H1 (cell line): ENCODE results near the gene PPP1R14C. TPM values are rescaled to one million over a fixed set of nuclear protein-coding genes. Genes with fewer than 3 reads are reported as not detected.

Source experiments
- BCL11A ChIP-seq, 2 experiments: IDR thresholded peaks; one replicate each; pipeline ENCODE4 v1.6.1; 2011; ENCODE audit warnings: low read depth in 2 of 2, low read length in 2 of 2, mild to moderate bottlenecking in 2 of 2
- CHD7 ChIP-seq: fragments of 300-600 bp; sonication (generic); IDR thresholded peaks from 2 replicates; pipeline ENCODE4 v1.7.1; 2012; ENCODE audit warnings: low read length, moderate library complexity, mild to moderate bottlenecking, inconsistent platforms; ENCODE audit not compliant: insufficient replicate concordance
- EZH2 ChIP-seq: fragments of 200-600 bp; sonication (generic); IDR thresholded peaks from 2 replicates; pipeline ENCODE4 v1.7.1; 2012; ENCODE audit warnings: low read depth, mild to moderate bottlenecking, moderate library complexity, low read length, inconsistent platforms; ENCODE audit not compliant: severe bottlenecking
- HDAC2 ChIP-seq, 2 experiments: fragments of 300-600 bp in 1 of 2; sonication (generic) in 1 of 2; IDR thresholded peaks; 2 replicates each; pipeline ENCODE4 v1.6.1; 2011 to 2012; ENCODE audit warnings: low read depth in 2 of 2, low read length in 2 of 2, mild to moderate bottlenecking in 2 of 2, moderate library complexity in 2 of 2, borderline replicate concordance in 1 of 2, inconsistent platforms in 1 of 2
- JUND ChIP-seq: IDR thresholded peaks from 2 replicates; pipeline ENCODE4 v1.6.1; 2011; ENCODE audit warnings: mild to moderate bottlenecking, improper control_type of control experiment, low read length
- SIN3A ChIP-seq, 2 experiments: IDR thresholded peaks in 1 of 2; conservative IDR thresholded peaks in 1 of 2; 2 replicates each; pipeline ENCODE4 v1.6.1; 2011 to 2012; ENCODE audit warnings: low read length in 2 of 2, improper control_type of control experiment in 1 of 2, low read depth in 1 of 2, mild to moderate bottlenecking in 1 of 2
- TEAD4 ChIP-seq: IDR thresholded peaks from 2 replicates; pipeline ENCODE4 v1.6.1; 2012; ENCODE audit warnings: low read depth, low read length, inconsistent platforms, mixed read lengths
- USF2 ChIP-seq: IDR thresholded peaks from 2 replicates; pipeline ENCODE4 v1.6.1; 2011; ENCODE audit warnings: low read length, improper control_type of control experiment
- YY1 ChIP-seq: IDR thresholded peaks from 2 replicates; pipeline ENCODE4 v1.6.1; 2011; ENCODE audit warnings: low read depth, mild to moderate bottlenecking, low read length
- polyA plus RNA-seq, 7 experiments: library from polyadenylated mRNA; depleted of rRNA in 3 of 7; stranded (reverse) in 5 of 7; unstranded in 2 of 7; fragments of >200 nt in 5 of 7; fragments of 200-250 nt in 2 of 7; gene quantifications; 1 replicate in 5 of 7; 2 replicates in 1 of 7; 4 replicates in 1 of 7; pipeline versions ENCODE4 v1.2.1 to v1.2.3, GENCODE V29; 2011 to 2013; ENCODE audit warnings: missing spikeins in 2 of 7, mixed read lengths in 2 of 7
- total RNA-seq: library from RNA; stranded (reverse); fragmentation: NEBNext Ultra II Directional; extraction: Animal tissue kit (Norgen Biotek cat#: 25700); gene quantifications from 2 replicates; pipeline ENCODE4 v1.2.1, GENCODE V29; 2021

Gene PPP1R14C
- total and polyA plus RNA-seq, 2 of the 8 experiments (the other 6 are each of a cell fraction or from before 2014, with no cell fraction given): 0.30 to 0.61 TPM

GRCh38 chr6:150146436-150146835, 3.6 kb downstream of the PPP1R14C start (continued):
- TF ChIP-seq CHD7 (no peak), TEAD4 (no peak), SIN3A (conservative IDR thresholded peaks at IDR 0.05 in 1 of 2, IDR thresholded peaks at IDR 0.05 in 1 of 2; ENCODE audit: low read depth in 1 of 2, low read length in 2 of 2) (no peak), YY1 (no peak), HDAC2 (IDR thresholded peaks at IDR 0.05; ENCODE audit: borderline replicate concordance in 1 of 2, low read depth in 2 of 2, low read length in 2 of 2) (no peak), USF2 (no peak), BCL11A (IDR thresholded peaks at IDR 0.05; ENCODE audit: low read depth in 2 of 2, low read length in 2 of 2) (no peak), EZH2 (no peak), JUND (no peak)
